Measurements from ENCODE around the gene MPL.
"Not testable (repeated sequence)": the region's sequence is repeated elsewhere in the genome, so short reads cannot be mapped to it uniquely, and the experiment has no call there.

The MPL gene

DNA sequence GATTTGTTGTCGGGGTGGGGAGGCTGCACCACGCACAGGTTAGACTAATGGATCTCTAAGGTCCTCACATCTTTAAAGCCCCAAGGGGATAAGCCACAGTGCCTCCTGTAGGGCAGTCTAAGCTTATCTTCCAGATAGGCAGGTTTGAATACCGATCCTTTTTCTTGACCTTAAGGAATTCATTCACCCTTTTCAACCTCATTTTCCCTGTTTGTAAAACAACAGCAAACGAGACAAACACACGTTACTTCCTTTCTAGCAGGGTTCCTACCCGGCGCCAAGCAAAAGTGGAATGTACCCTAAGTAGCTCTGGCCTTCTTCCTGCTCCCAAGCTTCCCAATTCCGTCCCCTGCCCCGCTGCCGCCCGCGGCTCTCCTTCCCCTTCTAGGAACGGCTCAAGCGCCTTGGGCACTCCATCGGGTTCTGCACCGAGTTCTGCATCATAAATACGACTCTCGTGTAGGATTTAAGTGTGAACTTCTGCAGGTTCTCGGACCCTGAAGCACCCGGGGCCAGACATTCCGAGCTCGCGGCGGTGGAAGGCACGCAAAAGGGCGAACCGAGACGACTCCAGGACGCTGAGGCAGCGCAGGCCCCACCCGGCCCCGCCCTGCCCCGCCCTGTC, 20.6 kb downstream of the MPL start:
- DNase-seq, result peak; percentile 39

DNA sequence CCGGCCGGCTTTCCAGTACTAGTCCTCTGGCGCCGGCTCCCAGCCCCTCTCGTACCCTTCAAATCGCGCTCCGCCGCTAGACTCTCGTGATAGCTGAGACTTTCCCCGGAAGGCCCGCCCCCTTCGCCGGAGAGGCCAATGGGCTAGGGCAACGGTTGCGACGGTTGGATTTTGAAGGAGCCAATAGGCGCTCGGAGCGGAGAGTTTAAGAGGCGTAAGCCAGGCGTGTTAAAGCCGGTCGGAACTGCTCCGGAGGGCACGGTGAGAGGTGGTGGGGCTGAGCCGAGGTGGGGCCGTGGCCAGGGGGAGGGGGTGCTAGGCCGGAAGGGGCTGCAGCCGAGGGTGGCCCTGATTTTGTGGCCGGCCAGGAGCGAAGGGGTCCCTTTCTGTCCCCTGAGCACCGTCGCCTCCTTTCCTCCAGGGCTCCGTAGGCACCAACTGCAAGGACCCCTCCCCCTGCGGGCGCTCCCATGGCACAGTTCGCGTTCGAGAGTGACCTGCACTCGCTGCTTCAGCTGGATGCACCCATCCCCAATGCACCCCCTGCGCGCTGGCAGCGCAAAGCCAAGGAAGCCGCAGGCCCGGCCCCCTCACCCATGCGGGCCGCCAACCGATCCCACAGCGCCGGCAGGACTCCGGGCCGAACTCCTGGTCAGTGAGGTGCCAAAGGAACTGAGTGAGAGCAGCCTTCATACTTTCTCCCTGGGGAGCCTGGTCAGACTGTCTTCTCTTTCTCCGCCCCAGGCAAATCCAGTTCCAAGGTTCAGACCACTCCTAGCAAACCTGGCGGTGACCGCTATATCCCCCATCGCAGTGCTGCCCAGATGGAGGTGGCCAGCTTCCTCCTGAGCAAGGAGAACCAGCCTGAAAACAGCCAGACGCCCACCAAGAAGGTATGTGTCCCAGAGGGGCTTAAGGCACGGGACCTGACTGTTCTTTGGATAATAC, 21.4 kb downstream of the MPL start, which contains the start of gene CDC20:
Gene CDC20, plus strand, starts transcription at position 236 of the 948 bp plus-strand sequence. Its CDS starts 235 bp downstream, at position 471.
- peak; percentile 96 for DNase-seq

DNA sequence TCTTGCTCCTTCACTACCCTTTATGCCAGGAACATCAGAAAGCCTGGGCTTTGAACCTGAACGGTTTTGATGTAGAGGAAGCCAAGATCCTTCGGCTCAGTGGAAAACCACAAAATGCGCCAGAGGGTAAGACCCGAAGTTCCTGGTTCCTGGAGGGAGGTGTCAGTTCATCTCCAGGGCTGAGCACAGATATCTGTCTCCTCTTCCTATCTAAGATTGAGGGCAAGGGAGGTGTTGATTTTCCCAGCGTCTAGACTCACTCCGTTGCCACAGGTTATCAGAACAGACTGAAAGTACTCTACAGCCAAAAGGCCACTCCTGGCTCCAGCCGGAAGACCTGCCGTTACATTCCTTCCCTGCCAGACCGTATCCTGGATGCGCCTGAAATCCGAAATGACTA, 22.1 kb downstream of the MPL start:
- no peak for DNase-seq

DNA sequence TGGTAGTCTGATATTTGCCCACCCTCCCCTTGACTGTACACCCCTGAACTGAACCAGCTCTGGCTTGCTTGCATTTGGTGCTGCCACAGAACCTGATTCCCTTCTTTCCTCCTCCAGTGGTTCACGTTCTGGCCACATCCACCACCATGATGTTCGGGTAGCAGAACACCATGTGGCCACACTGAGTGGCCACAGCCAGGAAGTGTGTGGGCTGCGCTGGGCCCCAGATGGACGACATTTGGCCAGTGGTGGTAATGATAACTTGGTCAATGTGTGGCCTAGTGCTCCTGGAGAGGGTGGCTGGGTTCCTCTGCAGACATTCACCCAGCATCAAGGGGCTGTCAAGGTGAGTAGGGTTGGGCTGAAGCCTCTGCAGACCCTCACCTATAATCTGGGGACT, 23.0 kb downstream of the MPL start:
- DNase-seq, result no peak

DNA sequence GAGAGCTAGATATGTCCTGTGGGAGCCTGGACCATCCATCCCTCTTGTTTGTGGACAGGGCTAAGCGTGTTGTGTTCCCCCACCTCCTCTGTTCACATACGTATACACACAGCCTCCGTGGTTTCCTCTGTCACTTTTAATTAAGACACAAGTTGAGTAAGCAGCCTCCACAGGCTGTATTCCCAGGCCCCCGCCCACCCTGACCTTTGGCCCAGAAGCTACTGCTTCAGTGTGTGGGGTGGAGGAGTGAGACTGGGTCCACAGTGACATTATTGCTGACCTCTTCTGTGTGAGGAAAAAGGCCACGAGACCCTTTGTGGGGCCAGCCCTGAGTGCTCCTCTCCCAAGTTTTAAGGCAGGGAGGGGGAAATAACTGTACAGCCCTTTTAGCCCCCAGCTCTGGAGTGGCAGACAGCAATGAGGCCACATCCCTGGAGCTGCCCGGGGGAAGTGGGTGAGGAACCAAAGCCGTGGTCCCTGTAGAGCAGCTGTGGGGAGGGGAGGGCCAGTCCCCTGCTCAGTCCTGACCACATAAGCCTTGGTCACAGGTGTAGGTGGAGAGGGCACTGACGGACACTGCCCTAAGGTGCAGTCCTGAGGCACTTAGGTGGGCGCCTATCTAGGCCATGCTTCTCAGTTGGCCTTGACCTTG, 25.8 kb downstream of the MPL start:
- DNase-seq, result no peak

DNA sequence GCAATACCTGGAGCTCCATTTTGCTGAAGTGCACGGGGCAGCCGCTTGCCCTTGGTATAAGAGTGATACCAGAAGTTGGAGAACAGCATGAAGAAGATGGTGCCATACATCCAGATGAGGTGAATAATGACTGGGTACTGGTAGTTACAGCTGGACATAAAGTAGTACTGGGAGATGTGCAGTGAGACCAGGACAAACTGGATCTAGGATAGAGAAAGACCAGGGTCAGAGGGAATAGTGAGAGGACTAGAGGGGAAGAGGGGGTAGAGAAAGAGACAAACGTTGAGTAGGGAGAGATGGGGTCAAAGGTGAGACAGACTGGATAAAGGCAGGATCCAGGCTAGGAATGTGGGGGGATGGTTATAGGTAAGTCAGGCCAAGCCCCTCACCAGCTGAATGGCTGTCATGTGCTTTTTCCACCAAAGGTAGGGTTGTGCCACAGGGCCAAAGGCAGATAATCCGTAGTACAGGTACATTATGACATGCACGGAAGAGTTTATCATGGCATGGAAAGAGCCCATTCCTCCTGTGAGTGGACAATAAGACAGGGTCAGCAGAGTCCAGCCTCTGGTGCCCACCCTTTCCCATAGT, 26.4 kb downstream of the MPL start:
- no peak for DNase-seq

DNA sequence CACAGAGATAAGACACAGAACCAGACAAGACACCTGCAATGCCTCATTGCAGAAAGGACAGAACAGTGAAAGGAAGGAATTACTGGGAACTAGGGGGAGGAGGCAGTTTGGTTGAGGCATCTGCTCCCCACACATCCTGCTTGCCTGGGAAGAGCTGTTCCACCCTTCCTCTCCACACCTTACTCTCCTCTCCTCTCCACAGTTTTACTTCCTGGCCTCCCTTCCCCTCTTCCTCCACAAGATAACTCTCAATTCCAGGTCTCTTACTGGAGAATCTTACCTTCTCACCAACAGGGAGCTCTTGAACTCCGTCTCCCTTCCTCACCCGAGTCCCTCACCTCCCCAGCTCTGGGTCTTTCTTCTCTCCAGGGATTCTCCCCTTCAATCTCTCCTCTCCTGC, 28.1 kb downstream of the MPL start:
- no peak for DNase-seq

DNA sequence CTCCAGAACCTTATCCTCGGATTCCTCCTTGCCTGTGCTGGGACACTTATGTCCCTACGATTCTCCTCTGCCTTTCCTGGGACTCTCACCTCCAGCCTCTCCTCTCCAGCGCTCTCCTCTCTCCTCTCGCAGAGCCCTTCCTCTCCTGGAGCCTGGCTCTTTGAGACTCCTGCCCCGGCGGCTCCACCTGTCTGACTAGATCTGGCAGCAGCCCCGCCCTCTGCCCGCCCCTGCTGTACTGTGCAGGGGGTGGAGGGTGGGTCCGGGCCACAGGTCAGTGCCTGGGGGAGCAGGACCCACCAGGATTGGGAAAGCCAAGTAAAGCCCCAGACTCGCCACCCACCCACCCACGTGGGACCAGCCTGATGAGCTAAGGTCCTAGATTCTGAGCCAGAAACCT, 28.6 kb downstream of the MPL start:
- DNase-seq, result no peak

DNA sequence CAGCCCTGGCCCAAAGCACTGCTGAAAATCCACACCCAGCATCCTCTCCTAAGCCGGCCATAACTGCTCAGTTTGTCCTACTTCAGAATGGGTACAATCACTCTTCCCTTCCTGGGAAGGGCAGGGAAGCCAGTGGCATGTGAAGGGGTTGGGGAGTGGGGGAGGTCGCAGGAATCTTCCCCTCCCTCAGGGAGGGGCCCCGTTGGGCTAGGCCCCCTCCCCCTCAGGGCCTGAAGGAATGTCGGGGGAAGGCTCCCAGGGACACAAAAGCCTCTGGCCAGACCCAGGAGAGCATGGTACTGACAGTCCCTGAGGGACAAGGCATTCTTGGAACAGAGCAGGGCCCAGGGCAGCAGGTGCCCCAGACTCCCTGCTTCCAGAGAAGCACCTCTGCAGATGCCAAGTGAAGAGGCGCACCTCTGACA, 29.0 kb downstream of the MPL start:
- DNase-seq, result no peak

DNA sequence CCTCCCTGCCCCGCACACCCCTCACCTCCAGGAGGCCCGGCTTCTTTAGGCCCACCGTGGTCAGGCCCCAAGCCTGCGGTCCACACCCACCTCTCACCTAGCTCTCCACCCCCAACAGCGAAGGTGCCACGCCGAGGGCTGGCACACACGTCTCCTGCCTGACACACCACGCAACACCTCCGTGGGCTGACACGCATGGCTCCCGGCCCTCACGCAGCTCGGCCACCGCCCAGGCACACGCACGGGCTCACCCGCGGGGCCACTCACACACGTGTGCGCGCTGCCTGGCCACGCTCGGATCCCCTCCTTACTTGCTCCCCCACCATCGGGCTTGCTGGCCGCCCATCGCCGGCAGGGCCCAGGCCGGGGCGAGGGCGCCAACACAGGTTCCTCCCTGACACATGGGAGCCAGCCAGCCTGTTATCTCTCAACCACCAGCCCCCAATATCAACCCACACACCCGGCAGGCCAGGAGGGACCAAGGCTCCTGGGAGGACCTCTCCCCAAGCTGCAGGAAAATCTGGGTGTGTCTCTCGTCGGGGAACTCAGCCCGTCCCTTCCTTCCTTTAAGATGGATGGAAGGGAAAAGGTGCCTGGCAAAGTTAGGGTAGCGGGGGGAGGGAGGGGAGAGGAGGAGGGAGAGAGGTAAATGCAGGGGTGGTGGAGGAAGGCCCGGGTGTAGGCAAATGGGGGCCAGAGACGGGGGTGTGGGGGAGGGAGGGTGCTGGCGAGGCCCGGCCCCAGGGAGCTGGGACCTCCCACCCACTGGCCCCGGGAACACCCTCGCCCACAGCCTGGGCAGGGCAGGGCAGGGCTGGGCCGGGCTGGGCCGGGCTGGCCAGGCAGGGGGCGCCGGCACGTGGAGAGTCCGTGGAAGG, 29.6 kb downstream of the MPL start:
- peak; percentile 30 for DNase-seq

DNA sequence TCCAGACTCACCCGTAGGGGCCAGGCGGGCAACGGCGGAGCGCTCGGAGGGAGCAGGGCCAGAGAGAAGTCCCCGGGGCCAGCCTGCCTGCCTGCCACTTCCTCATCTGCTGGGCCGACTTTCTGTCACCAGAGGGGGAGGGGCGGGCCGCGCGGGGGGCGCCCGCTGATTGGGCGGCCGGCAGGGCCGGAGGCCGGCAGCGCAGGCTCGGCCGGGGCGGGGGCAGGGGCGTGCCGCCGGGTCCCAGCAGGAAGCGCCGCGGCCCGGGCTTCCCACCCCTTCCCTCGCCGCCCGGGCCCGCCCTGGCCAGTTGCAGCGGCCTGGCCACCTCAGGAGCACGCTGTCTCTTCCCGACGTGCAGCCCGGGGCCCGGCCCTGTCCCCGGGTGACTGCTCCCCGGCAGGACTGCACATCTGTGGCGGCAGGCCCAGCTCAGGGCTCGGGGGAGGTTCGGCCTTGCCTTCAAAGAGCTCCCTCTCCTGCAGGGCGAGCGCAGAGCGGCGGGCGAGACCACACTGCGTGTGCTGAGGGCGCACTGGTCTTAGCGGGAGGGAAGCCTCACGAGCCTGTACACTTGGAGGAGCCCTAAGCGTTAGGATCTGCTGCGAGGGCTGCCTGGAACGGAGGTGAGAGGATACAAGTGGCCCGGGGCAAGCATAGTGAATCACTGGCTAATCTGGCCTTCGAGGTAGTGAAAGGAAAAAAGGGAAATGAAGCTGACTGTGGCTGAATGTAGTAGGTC, 30.5 kb downstream of the MPL start, which contains the start of gene ELOVL1:
Gene ELOVL1, minus strand, starts transcription at position 108 of the 742 bp plus-strand sequence. CDS start 2,402 bp downstream, outside the sequence.
- peak; percentile 88 for DNase-seq

DNA sequence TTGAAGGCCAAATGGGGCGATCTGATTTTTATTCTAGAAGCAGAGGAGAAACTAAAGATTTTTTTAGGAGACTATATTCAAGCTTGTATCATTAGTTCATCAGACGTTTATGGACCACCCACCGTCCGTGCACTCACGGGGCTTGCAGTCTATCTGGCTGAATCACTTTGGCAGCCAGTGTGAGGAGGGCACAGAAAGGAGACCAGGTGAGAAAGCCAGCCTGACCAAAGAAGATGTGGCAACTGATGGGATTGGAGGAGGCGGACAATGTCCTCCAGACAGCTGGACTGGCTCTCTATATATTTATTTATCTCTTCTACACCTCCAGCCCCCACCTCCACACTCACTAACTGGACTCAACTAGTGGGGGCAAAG, 31.0 kb downstream of the MPL start:
- DNase-seq, result no peak

DNA sequence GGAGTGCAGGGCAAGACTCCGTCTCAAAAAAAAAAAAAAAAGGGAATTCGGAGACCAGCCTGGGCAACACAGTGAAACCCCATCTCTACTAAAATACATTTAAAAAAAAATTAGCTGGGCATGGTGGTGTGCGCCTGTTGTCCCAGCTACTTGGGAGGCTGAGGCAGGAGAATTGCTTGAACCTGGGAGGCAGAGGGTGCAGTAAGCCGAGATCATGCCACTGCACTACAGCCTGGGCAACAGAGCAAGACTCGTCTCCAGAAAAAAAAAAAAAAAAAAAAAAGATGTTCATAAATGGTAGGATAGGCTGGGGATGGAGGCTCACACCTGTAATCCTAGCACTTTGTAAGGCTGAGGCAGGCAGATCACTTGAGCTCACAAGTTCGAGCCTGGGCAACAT, 32.2 kb downstream of the MPL start:
- not testable (repeated sequence) for DNase-seq

DNA sequence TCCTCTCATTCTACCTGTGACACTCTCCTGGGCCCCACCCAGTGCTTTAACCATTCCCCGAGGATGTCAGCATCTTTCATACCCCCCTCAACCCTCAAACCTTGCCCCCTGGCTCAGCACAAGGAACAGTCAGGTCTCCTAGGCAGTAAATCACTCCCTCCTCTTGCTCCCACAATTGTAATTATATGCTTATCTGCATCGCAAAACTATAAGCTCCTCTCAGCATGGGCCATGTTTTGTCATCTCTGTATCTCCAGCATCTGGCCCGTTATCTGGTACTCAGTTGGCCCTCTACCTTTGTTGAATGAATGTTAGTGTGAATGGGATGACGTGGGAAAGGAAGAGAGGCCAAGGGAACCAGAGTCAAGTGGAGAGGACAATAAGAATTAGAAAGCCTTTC, 32.9 kb downstream of the MPL start:
- DNase-seq, result no peak

DNA sequence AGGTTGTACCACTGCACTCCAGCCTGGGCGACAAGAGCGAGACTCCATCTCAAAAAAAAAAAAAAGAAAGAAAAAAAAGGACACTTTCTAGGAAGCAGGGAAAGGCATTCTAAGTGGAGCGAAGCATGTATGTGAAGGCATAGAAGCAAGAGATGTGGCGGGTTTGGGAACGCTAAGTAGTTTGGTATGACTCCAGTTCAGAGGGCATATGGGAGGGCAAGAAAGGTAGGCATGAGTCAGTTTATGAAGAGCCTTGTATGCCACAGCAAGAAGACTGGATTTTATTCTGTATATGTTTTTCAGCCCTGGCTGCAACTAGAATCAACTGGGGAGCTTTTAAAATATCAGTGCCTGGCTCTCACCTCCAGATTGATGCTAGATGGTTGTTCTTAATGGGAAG, 34.6 kb downstream of the MPL start:
- DNase-seq, result no peak

DNA sequence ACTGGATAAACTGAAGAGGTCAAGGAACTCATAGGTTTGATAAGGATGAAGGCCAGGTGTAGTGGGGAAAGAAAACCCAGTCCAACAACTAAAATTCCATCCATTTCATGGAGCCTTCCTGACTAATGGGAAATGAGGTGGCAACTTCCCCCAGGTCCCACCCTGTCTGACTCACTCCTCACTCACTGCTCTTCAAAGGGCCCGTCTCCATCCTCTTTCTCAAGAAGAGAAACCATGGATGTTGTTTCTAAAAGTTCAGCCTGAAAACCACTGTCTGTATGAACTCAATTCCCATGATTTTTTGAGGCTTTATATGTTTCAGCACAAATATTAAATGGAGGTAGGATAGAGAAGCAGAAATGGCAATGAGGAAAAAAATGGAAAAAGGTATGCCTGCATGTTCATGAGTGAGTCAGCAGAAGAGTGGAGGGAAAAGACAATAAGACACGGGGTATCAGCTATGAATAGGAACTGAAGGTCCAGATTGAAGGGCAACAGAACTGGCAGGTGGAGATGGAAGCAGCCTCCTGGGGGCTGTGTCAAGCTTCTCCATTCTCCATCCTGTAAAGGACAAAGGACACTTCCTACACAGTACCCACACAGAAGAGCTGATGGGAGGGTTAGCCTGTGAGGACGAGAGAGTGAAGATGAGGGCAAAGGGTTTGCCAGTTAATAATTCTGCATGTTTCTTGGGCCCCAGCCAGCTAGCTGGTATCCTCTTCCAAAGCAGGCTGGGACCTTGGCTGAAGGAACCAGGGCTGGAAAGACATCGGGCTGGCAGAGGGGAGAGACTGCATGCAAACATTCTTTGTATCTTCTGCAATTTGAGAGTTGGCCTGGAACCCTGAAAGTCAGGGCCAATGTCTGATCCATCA, 35.7 kb downstream of the MPL start:
- no peak for DNase-seq

DNA sequence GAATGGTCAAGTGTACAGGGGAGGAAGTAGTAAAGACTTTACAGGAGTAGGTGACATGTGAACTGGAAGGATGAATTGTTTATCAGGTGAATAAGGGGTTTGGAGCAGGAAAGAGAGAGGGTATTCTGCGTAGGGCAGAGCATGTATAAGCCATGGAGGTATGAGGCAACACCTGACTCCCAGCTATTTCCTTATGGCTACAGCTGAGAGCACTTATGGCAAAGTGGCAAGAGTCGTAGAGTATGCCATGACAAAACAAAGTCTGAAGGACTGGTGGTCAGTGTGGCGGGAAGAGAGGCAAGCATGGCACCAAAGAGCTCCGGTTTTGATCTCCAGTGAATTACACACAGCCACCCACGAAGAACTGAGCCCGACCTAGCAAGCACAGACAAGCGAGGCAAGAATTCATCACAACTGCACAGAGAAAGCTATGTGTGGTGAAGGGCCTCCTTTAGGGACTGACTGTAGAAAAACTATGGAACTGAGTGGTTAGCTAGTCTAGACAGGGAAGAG, 39.2 kb downstream of the MPL start:
- no peak for DNase-seq

DNA sequence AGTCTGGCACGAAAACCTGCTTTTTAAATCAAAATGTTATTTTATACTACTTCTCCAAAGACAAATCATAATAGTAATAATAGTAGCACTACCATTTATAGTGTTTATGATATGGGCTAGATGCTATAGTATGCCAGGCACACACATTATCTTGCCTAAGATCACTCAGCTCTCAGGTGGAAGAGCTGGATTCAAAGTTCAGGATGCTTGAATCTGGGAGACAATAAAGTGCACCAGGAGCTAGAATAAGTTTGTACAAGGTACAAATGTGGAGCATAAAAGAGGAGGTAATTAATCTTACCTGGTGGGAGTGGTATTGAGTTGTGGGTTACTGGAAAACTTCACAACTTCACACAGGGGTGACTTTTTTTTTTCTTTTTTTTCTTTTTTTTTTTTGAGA, 40.2 kb downstream of the MPL start:
- no peak for DNase-seq

DNA sequence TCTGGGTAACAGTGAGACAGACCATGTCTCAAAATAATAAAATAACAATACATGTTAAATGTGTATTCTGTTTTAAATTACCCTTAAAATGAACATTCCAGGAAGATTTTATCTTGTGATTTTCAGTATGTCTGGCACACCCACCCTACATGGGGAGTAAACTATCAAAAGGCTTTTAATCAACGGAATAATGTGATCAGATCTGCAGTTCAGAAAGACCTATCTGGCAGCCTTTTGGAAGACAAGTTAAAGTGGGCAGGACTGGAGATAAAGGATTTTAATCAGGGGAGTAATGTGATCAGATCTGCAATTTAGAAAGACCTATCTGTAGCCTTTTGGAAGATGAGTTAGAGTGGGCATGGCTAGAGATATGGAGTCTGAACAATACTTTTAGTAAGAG, 41.9 kb downstream of the MPL start:
- DNase-seq, result no peak

DNA sequence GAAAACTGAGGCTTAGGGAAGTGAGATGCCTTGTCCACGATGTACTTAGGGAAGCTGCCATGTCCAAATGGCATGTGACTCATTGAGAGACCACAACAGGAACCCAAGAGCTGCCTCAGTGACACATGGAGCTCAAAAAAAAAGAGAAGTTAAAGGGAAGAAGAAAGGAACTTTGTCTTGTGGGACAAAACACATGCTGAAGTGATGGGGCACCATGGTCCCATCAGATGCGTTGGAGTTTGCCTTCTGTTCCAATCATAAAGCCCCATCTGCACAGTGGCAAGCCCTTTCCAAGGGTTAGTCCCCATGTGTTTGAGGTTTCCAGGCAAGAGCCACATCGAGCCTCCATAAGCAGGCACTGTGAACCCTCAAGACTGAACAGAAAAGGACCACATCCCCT, 44.0 kb downstream of the MPL start:
- DNase-seq, result no peak

Measured in CD4-positive, alpha-beta T cell treated with Interleukin-12 subunit alpha and Interleukin-12 subunit beta, for 1 hour (primary cell).